DLD1 (cell line): Measurements from ENCODE around the gene KRTAP4-6.
"Not testable (repeated sequence)": the region's sequence is repeated elsewhere in the genome, so short reads cannot be mapped to it uniquely, and the experiment has no call there.

Source experiments
- in situ Hi-C: cut with HindIII; loops from 2 replicates; pipeline ENCODE4 v1.10.0; 2017; ENCODE audit warnings: low sequenced_read_pairs

KRTAP4-6 gene

GRCh38 chr17:41140360-41141131 is at the start of gene KRTAP4-6:
Gene KRTAP4-6 (minus strand): TSS chr17:41140544. CDS start chr17:41140487, 57 bp downstream.
- in situ Hi-C loops, result no loop called here

GRCh38 chr17:41189837-41190318 is 49.5 kb upstream of the KRTAP4-6 start, which contains the start of gene KRTAP9-1:
Gene KRTAP9-1 (plus strand): TSS chr17:41189887. CDS start chr17:41189887, 0 bp downstream.
- in situ Hi-C loops, result not testable (repeated sequence)

- in situ Hi-C loops, result no loop called here
These were observed 46.5 kb upstream of the KRTAP4-6 start for GRCh38 chr17:41186872-41187271.

GRCh38 chr17:41185001-41185400 is 44.7 kb upstream of the KRTAP4-6 start:
- in situ Hi-C loops, result no loop called here

GRCh38 chr17:41184480-41184961 is 44.2 kb upstream of the KRTAP4-6 start, which contains the start of gene KRTAP4-1:
Gene KRTAP4-1 (minus strand): TSS chr17:41184911. CDS start chr17:41184854, 57 bp downstream.
- in situ Hi-C loops, result no loop called here

GRCh38 chr17:41178843-41179616 is 38.7 kb upstream of the KRTAP4-6 start:
- in situ Hi-C loops, result no loop called here

- in situ Hi-C loops, result no loop called here
These were observed 38.0 kb upstream of the KRTAP4-6 start for GRCh38 chr17:41178341-41178740.

- in situ Hi-C loops, result no loop called here
These were observed 37.5 kb upstream of the KRTAP4-6 start, which contains the start of gene KRTAP4-2 for GRCh38 chr17:41177727-41178271. Gene KRTAP4-2 (minus strand): TSS chr17:41178221. CDS start chr17:41178164, 57 bp downstream.

GRCh38 chr17:41176744-41177387 is 36.5 kb upstream of the KRTAP4-6 start:
- in situ Hi-C loops, result no loop called here

- in situ Hi-C loops, result no loop called here
These were observed 31.5 kb upstream of the KRTAP4-6 start for GRCh38 chr17:41171886-41172285.

- in situ Hi-C loops, result no loop called here
These were observed 27.8 kb upstream of the KRTAP4-6 start, which contains the start of gene KRTAP4-3 for GRCh38 chr17:41168121-41168520. Gene KRTAP4-3 (minus strand): TSS chr17:41168221. CDS start chr17:41168172, 49 bp downstream.

- in situ Hi-C loops, result no loop called here
These were observed 27.2 kb upstream of the KRTAP4-6 start for GRCh38 chr17:41167561-41167960.

- in situ Hi-C loops, result no loop called here
These were observed 23.5 kb upstream of the KRTAP4-6 start for GRCh38 chr17:41163828-41164227.

- in situ Hi-C loops, result no loop called here
These were observed 20.3 kb upstream of the KRTAP4-6 start, which contains the start of gene KRTAP4-4 for GRCh38 chr17:41160648-41161047. Gene KRTAP4-4 (minus strand): TSS chr17:41160748. CDS start chr17:41160691, 57 bp downstream.

- in situ Hi-C loops, result not testable (repeated sequence)
These were observed 19.8 kb upstream of the KRTAP4-6 start for GRCh38 chr17:41160190-41160589.

- in situ Hi-C loops, result no loop called here
These were observed 13.5 kb upstream of the KRTAP4-6 start for GRCh38 chr17:41153856-41154255.

GRCh38 chr17:41151525-41151924 is 11.2 kb upstream of the KRTAP4-6 start:
- in situ Hi-C loops, result no loop called here

GRCh38 chr17:41150026-41150425 is 9.7 kb upstream of the KRTAP4-6 start:
- in situ Hi-C loops, result no loop called here

- in situ Hi-C loops, result no loop called here
These were observed 9.3 kb upstream of the KRTAP4-6 start, which contains the start of gene KRTAP4-5 for GRCh38 chr17:41149652-41149985. Gene KRTAP4-5 (minus strand): TSS chr17:41149825. CDS start chr17:41149767, 58 bp downstream.

GRCh38 chr17:41148971-41149651 is 8.8 kb upstream of the KRTAP4-6 start:
- in situ Hi-C loops, result not testable (repeated sequence)
